NCI-H2081 treated with DMSO at 0.1 percent for 48 hours (cell line): ENCODE results near the gene ZDHHC11.
"Not testable (repeated sequence)": the region's sequence is repeated elsewhere in the genome, so short reads cannot be mapped to it uniquely, and the experiment has no call there.

Experiments used
- DNase-seq: peaks from one replicate; lab custom pipeline; 2025; lab: John Stamatoyannopoulos, UW

The ZDHHC11 gene

GRCh38 chr5:761059-761771 lies 89.6 kb downstream of the ZDHHC11 start:
- DNase-seq: no peak

DNA sequence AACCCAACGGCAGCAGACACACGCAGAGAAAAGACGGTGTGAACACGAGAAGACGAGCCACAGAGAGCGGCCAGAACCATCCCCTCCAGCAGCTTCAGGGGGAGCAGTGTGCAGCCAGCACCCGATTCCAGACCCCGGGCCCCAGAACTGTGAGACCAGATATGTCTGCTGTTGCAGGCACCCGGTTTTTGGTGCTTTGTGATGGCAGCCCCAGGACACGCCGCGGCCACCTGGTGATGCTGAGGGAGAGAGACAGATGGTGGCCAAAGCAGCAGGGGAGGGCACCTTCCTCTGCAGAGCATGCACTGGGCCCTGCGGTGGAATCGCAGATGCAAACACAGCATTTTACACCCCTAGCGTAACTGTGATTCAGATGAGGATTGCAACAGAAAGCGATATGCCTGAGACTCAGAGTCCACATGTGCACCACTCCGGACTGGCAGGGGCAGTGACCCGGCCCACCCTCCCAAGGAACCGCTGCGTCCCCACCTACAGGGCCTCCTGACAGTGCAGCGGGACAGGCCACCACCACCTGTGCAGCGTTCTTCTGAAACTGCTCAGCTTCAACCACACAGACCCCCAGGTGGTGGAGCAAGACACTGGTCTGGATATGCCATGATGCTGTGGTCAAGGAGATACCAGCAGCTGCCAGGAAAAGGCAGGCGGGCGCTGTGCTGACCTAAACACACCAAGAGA lies 90.3 kb downstream of the ZDHHC11 start:
- DNase-seq: no peak

DNA sequence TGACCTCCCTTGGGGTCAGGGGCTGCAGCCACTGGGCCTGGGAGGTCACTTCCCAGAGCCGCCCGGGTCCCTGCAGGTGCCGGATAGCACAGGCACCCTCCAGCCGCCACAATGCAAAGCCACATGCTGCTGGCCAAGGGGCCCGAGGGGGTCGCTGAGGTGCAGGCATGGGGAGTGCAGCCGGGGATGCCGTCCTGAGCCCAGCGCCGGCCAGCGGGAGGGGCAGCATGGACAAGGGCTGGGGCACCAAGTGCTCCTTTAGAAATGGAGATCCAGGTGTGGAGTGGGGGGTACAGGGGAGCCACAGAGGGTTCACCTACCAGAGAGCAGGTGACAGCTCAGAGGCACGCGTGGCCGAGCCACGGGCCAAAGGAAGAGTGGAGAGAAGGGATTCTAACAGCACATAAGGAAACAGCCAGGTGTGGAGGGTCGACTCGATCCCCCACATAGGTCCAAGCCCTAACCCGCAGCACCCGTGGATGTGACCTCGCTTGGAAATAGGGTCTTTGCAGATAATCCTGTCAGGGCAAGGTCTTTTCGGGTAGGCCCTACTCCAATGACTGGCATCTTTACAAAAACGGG lies 90.9 kb downstream of the ZDHHC11 start:
- DNase-seq: no peak

DNA sequence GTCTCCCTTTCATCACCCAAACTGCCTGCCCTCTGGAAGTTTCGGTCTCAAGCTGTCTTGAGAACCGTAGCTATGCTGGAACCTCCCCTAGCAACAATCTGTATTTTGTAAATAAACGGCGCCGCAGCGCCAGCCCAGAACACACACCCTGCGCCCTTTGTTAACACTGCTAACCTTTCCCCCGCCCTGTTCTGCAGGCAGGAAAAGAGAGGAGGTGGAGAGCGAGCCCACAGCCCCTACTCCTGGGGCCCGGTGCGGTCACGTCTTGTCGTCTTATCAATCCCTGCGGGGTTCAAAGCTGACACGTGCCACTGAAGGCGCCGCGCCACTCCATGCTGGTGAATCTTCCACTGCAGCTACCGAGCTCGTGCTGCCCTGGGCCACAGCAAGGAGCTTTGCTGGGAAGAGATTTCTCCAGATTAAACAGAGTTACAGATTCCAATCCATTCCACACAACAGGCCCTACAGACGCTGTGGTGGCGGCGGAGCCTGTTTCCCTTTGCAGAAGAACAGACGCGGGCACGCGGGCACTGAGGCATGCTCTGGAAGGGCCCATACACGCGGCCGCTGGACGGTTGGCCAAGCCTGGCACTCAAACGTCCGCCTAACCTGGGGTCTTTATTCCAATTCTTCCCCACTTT lies 91.6 kb downstream of the ZDHHC11 start:
- DNase-seq: no peak

DNA sequence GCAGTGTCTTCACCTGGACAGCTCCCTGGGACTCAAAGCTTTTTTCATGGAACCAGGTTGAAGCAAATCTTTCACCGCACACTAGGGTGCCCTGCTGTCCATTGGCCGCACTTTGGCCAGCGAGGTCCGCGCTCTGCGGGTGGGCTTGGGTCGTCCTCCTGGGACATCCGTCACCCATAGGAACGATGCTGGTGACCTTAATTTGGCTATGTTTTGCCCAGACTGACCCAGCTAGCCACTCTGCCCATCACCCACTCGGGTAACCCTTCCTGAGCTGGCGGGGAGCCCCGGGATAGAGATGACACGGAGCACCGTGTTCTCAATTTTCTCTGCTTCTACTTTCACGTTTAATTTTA lies 92.1 kb downstream of the ZDHHC11 start:
- DNase-seq: no peak

DNA sequence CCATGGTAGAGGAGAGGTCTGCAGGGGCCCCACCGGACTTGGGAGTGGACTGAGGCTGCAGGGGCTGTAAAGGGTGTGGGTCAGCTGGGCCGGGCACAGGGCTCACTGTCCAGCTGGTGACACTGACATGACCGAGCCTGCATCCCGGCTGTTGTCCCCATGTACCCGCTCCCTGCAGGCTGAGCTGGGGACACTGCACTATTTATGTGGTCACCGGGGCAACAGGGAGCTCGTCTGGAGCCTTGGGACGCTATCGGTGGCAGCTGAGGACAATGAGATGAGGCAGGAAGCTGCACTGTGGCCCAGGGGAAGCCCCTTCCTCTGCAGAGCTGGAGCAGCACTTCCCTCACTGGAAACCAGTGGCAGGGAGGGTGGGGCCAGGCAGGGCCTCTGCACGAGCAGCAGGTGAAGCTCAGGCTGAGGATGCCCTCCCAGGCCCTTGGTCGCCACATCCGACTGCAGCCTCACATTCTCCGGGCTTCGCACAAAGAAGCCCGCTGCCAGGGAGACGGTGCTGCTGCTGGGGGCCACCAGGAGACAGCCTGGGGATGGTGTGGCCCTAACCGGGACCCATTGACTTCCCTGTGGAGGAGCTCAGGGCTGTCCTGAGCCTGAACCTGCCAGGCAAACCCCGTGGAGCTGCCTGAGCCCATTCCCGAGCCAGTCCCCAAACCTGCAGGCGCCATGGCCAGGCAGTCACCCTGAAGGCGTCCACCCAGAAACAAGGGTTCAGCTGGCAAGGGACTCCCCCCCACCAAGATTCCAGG lies 92.7 kb downstream of the ZDHHC11 start:
- no peak for DNase-seq

- no peak for DNase-seq
Measured at GRCh38 chr5:757346-757930, 93.3 kb downstream of the ZDHHC11 start.

GRCh38 chr5:756865-757345 lies 93.9 kb downstream of the ZDHHC11 start:
- DNase-seq: no peak

GRCh38 chr5:756171-756570 lies 94.6 kb downstream of the ZDHHC11 start:
- DNase-seq: no peak

DNA sequence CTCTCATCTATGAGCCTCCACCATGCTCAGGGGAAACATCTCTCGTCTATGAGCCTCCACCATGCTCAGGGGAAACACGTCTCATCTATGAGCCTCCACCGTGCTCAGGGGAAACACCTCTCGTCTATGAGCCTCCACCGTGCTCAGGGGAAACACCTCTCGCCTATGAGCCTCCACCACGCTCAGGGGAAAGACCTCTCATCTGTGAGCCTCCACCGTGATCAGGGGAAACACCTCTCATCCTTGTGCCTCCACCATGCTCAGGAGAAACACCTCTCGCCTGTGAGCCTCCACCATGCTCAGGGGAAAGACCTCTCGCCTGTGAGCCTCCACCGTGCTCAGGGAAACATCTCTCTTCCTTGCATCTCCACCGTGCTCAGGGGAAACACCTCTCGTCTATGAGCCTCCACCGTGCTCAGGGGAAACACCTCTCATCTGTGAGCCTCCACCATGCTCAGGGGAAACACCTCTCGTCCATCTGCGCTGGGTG lies 96.6 kb downstream of the ZDHHC11 start:
- DNase-seq: not testable (repeated sequence)

- DNase-seq: not testable (repeated sequence)
Measured at GRCh38 chr5:753567-754142, 97.1 kb downstream of the ZDHHC11 start.

- not testable (repeated sequence) for DNase-seq
Measured at GRCh38 chr5:752532-753115, 98.2 kb downstream of the ZDHHC11 start.

DNA sequence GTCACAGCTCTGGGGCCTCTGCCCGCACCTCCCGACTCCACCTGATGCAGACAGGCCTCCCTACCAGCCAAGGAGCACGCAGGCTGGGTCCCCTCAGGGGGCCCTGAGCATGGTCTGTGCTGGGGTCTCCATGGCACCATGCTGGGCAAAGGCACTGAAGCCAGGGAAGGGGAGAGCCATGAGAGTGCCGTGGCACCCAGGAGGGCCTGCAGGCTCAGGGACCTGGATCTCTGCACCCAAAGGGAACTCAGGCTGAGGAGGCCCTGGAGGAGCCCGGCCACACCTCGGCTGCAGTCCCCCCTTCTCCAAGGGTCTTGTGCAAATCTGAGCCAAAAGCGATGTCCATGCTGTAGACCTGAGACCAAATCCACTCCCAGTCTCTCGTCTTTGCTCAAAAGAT lies 98.8 kb downstream of the ZDHHC11 start:
- not testable (repeated sequence) for DNase-seq

DNA sequence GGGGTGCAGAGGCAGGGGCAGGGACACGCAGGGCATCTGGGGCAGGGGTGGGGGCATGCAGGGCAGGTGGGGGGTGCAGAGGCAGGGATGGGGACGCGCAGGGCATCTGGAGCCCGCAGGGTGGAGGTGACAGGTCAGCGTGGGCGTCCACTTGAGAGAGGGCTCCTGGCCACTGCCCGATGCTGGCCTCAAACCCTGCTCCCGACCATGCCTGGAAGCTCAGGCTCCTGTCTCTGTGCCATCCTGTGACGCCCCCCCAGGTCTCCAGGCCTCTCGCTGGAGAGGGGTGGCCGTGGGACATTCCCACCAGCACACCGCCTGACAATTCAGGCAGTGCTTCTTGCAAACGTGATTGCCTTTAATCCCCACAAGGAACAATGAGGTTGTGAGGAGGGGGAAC lies 99.3 kb downstream of the ZDHHC11 start:
- no peak for DNase-seq

DNA sequence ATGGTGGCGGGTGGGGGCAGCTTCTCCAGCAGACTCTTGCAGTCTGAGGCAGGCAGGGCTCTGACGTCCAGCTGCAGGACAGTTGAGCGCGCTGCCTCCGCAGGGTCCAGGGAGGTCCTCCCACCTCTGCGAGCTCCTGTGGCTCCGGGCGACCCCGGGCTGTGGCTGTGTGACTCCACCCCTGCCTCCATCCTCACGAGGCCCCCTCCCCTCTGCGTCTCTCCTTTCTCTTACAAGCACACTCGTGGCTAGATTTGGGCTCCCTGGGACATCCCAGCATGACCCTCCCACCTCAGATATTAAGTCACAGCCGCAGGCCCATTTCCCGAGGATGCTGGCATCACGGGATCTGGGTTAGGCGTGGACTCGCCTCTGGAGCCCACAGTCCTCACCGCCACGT lies 100.6 kb downstream of the ZDHHC11 start:
- not testable (repeated sequence) for DNase-seq

GRCh38 chr5:749101-749670 lies 101.6 kb downstream of the ZDHHC11 start:
- DNase-seq: no peak

DNA sequence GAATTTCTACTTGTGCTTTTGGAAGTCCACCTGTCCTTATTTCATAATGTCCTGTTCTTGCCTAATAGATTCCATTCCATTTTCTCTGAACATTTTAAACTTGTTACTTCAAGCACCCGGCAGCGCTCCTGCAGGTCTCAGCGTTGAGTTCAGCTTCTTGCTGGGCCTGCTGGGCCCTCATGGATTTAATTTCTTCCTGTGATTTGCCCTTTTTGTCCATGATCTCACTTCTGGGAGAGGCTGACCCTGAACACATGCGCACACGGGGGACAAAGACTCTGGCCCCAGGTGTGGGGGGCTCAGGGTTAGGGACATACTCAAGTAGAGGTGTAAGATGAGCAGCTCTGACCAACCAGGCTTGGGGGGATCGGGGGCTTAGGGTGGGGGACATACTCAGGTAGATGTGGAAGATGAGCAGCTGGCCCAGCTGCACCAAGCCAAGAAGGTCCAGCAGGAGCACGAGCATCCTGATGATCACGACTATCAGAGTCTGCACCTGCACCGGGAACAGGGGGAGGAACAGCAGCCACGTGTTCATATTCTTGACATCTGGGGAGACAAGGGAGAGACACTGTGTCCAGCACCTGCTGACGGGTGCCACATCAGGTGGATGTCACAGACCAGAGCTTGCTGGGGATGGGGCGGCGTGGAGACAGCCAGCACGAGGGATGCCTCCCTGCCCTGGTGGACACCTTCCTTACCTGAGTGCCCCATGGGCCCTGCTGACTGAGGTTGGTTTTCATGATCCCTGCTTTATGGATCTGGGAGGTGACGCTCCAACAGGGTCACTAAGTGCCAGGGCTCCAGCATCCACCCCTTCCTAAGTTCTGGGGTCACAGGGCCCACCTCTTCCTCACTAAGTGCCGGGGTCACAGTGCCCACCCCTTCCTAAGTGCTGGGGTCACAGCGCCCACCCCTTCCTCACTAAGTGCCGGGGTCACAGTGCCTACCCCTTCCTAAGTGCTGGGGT lies 102.5 kb downstream of the ZDHHC11 start:
- DNase-seq: not testable (repeated sequence)

DNA sequence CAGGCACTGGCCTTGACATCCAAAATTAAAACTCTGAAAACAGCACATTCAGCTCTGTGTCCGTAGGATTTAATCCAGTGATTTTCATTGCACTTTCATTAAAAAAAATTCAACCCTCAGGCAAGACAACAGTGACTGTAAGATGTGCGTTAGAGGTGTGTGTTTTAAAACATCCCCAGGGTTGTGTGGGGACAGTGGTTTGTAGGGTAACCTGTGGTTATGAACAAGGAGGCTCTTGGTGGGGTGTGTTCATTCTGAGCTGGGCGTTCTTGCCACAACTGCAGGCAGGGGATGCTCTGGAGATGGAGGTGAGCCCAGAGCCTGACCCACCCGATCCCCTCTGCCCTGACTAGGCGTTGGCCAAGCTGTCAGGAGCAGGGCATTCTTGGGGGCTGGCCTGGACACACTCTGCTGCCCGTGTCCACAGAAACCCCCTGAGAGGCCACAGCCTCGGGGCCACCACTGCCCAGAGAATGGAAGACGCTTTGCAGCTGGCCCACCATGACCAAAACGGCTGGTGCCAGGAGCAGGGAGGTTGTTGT lies 103.4 kb downstream of the ZDHHC11 start:
- DNase-seq: not testable (repeated sequence)

DNA sequence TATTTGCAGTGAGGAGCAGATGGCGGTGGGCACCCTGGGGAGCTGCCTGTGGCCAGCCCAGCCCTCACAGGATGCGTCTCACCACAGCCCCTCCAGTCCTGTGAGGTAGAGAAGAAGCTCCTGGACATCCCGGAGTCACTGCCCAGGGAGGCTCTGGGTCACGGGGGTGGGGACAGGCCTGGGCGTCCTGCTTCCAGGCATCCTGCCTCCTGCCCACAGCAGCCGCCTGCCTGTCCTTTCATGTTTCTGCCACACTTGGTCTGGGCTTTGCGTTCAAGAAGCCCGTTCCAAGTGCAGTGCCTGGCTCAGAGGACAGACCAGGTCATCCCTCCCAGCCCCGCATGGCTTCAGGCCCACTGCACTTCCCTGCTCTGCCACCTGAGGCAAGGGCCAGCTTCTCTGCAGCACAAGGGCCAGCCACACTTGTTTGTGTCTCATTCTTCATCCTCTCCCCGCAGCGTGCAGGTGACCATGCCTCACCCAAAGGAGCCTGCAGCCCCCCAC lies 104.5 kb downstream of the ZDHHC11 start:
- no peak for DNase-seq
